Measurements from ENCODE around the gene TSGA10IP.

The TSGA10IP gene

GRCh38 chr11:65977621-65978390 lies 32.5 kb downstream of the TSGA10IP start:
- no peak for DNase-seq

- no peak for DNase-seq
These were observed 33.3 kb downstream of the TSGA10IP start for GRCh38 chr11:65978391-65979238.

GRCh38 chr11:65979261-65979759 lies 34.0 kb downstream of the TSGA10IP start:
- DNase-seq, result no peak

- no peak for DNase-seq
These were observed 35.9 kb downstream of the TSGA10IP start for GRCh38 chr11:65981101-65981740.

GRCh38 chr11:65981972-65982823 lies 36.9 kb downstream of the TSGA10IP start:
- no peak for DNase-seq

GRCh38 chr11:65982824-65983588 lies 37.7 kb downstream of the TSGA10IP start:
- no peak for DNase-seq

- no peak for DNase-seq
These were observed 38.3 kb downstream of the TSGA10IP start for GRCh38 chr11:65983589-65983987.

GRCh38 chr11:65987336-65987735 lies 42.1 kb downstream of the TSGA10IP start:
- no peak for DNase-seq

GRCh38 chr11:65988791-65989592 lies 43.7 kb downstream of the TSGA10IP start:
- DNase-seq, result peak; percentile 88

- DNase-seq, result no peak
These were observed 46.8 kb downstream of the TSGA10IP start for GRCh38 chr11:65992056-65992455.

GRCh38 chr11:65997286-65997685 lies 52.0 kb downstream of the TSGA10IP start:
- no peak for DNase-seq

- peak; percentile 91 for DNase-seq
These were observed 56.8 kb downstream of the TSGA10IP start, which contains the start of the genes BANF1 and EIF1AD for GRCh38 chr11:66001942-66002647. BANF1 (plus strand) TSS chr11:66002503; CDS start chr11:66003251, 748 bp downstream. EIF1AD (minus strand) TSS chr11:66002157; CDS start chr11:66000389, 1,768 bp downstream.

GRCh38 chr11:66002648-66003225 lies 57.5 kb downstream of the TSGA10IP start:
- DNase-seq, result no peak

GRCh38 chr11:66003291-66003690 lies 58.0 kb downstream of the TSGA10IP start:
- no peak for DNase-seq

GRCh38 chr11:66004186-66004585 lies 58.9 kb downstream of the TSGA10IP start:
- DNase-seq, result no peak

- no peak for DNase-seq
These were observed 61.0 kb downstream of the TSGA10IP start for GRCh38 chr11:66006134-66006890.

- DNase-seq, result no peak
These were observed 61.6 kb downstream of the TSGA10IP start for GRCh38 chr11:66006891-66007176.

GRCh38 chr11:66007201-66007634 lies 61.9 kb downstream of the TSGA10IP start:
- DNase-seq, result no peak

GRCh38 chr11:66008095-66008467 lies 62.8 kb downstream of the TSGA10IP start:
- no peak for DNase-seq
